Astrocyte of the cerebellum (primary cell): ENCODE results near the gene KIZ.
"Not testable (repeated sequence)": the region's sequence is repeated elsewhere in the genome, so short reads cannot be mapped to it uniquely, and the experiment has no call there.

Experiments
- DNase-seq: peaks from one replicate; pipeline ENCODE4 v3.0.0-alpha.2; 2011; ENCODE audit warnings: low read depth
- H3K4me3 ChIP-seq: 2 replicates; pipeline ENCODE4 v1.5.1; 2011; ENCODE audit warnings: mild to moderate bottlenecking, low read depth, low read length, moderate library complexity
- CTCF ChIP-seq: IDR thresholded peaks from 2 replicates; pipeline ENCODE4 v1.5.1; 2012; ENCODE audit warnings: low read length, low read depth, moderate library complexity, mild to moderate bottlenecking; ENCODE audit errors: missing control alignments
- in situ Hi-C: cut with HindIII; loops from 2 replicates; pipeline ENCODE4 v1.10.0; 2017; ENCODE audit warnings: low sequenced_read_pairs

Gene KIZ

GRCh38 chr20:21162631-21163030 is 36.7 kb downstream of the KIZ start:
- H3K4me3 ChIP-seq, result no peak overlapping the region
- no peak for DNase-seq
- in situ Hi-C loops, result no loop called here
- no peak for TF ChIP-seq CTCF

GRCh38 chr20:21166801-21167200 is 40.9 kb downstream of the KIZ start:
- no peak overlapping the region for H3K4me3 ChIP-seq
- in situ Hi-C loops, result no loop called here
- no peak for DNase-seq
- TF ChIP-seq CTCF, result no peak

- no peak overlapping the region for H3K4me3 ChIP-seq
- no peak for TF ChIP-seq CTCF
- in situ Hi-C loops, result no loop called here
- DNase-seq, result no peak
Measured at GRCh38 chr20:21167261-21167660, 41.4 kb downstream of the KIZ start.

GRCh38 chr20:21168061-21168460 is 42.2 kb downstream of the KIZ start:
- DNase-seq, in situ Hi-C loops, H3K4me3 ChIP-seq: not testable (repeated sequence)

GRCh38 chr20:21172626-21173025 is 46.7 kb downstream of the KIZ start:
- in situ Hi-C loops, result no loop called here

GRCh38 chr20:21173485-21173884 is 47.6 kb downstream of the KIZ start:
- H3K4me3 ChIP-seq, result no peak overlapping the region
- no peak for TF ChIP-seq CTCF
- in situ Hi-C loops, result no loop called here
- no peak for DNase-seq

More at GRCh38 chr20:21172626-21173025, 46.7 kb downstream of the KIZ start:
- DNase-seq, result no peak
- TF ChIP-seq CTCF, result no peak
- H3K4me3 ChIP-seq, result no peak overlapping the region

GRCh38 chr20:21174516-21175239 is 48.8 kb downstream of the KIZ start:
- TF ChIP-seq CTCF, result no peak
- in situ Hi-C loops, result no loop called here

More at GRCh38 chr20:21174516-21175239, 48.8 kb downstream of the KIZ start:
- H3K4me3 ChIP-seq, result no peak overlapping the region
- DNase-seq, result no peak
